Hepatocyte (in vitro differentiated cells): ENCODE measurements around the gene GK. TPM values are rescaled to one million over a fixed set of nuclear protein-coding genes. Genes with fewer than 3 reads are reported as not detected.
A peak's percentile ranks its signal among the peaks of the same experiment; 100 is the strongest.

ENCODE experiments used
- DNase-seq: peaks from one replicate; pipeline ENCODE4 v3.0.0-alpha.2; 2016; ENCODE audit warnings: low spot score
- H2AFZ ChIP-seq: fragments of 200-600 bp; sonication (generic); 2 replicates; pipeline ENCODE4 v1.6.0; 2016; ENCODE audit warnings: antibody characterized with exemption, mild to moderate bottlenecking
- H3K27ac ChIP-seq: fragments of 200-600 bp; sonication (generic); 2 replicates; pipeline ENCODE4 v1.5.1; 2016; ENCODE audit warnings: mild to moderate bottlenecking
- H3K27me3 ChIP-seq: fragments of 200-600 bp; sonication (generic); 2 replicates; pipeline ENCODE4 v1.6.1; 2016
- H3K36me3 ChIP-seq: fragments of 200-600 bp; sonication (generic); replicated peaks from 2 replicates; pipeline ENCODE4 v1.5.1; 2016; ENCODE audit warnings: low read depth; ENCODE audit not compliant: insufficient read depth
- H3K4me1 ChIP-seq: fragments of 200-600 bp; sonication (generic); 2 replicates; pipeline ENCODE4 v1.5.1; 2016; ENCODE audit warnings: mild to moderate bottlenecking, moderate library complexity; ENCODE audit not compliant: insufficient read depth
- H3K4me2 ChIP-seq: fragments of 200-600 bp; sonication (generic); 2 replicates; pipeline ENCODE4 v1.6.0; 2016
- H3K4me3 ChIP-seq: fragments of 200-600 bp; sonication (generic); 2 replicates; pipeline ENCODE4 v1.5.1; 2016; ENCODE audit warnings: mild to moderate bottlenecking
- H3K79me2 ChIP-seq: fragments of 200-600 bp; sonication (generic); 2 replicates; pipeline ENCODE4 v1.6.0; 2017; ENCODE audit warnings: mild to moderate bottlenecking
- H3K9me2 ChIP-seq: fragments of 200-600 bp; sonication (generic); replicated peaks from 2 replicates; pipeline ENCODE4 v1.6.0; 2017; ENCODE audit warnings: mild to moderate bottlenecking; ENCODE audit not compliant: insufficient read depth
- H3K9me3 ChIP-seq: fragments of 200-600 bp; sonication (generic); 2 replicates; pipeline ENCODE4 v1.5.1; 2016; ENCODE audit warnings: low read depth, mild to moderate bottlenecking
- H4K20me1 ChIP-seq: fragments of 200-600 bp; sonication (generic); 2 replicates; pipeline ENCODE4 v1.6.0; 2016; ENCODE audit warnings: mild to moderate bottlenecking; ENCODE audit not compliant: insufficient read depth, poor library complexity, severe bottlenecking
- EZH2 ChIP-seq: fragments of 200-600 bp; sonication (generic); IDR thresholded peaks from 2 replicates; pipeline ENCODE4 v1.6.1; 2016; ENCODE audit warnings: antibody characterized with exemption, mild to moderate bottlenecking, borderline replicate concordance
- EZH2phosphoT487 ChIP-seq: fragments of 200-600 bp; sonication (generic); IDR thresholded peaks from one replicate; pipeline ENCODE4 v1.6.1; 2018; ENCODE audit warnings: antibody characterized with exemption, mild to moderate bottlenecking, low read depth, moderate library complexity; ENCODE audit not compliant: unreplicated experiment, severe bottlenecking
- WGBS: methylation state at CpG from one replicate; pipeline ENCODE4 v1.1.6; 2016; ENCODE audit warnings: low lambda C conversion rate; ENCODE audit errors: missing lambda C conversion rate; 5-methylcytosine and 5-hydroxymethylcytosine counted together
- polyA plus RNA-seq: library from polyadenylated mRNA; unstranded; fragments of >200 nt; fragmentation: Nextera tagmentation; extraction: Ambion mirVana; gene quantifications from 2 replicates; pipeline ENCODE4 v1.2.1, GENCODE V29; 2016
- total RNA-seq: library from RNA; depleted of rRNA; stranded (reverse); fragments of >200 nt; gene quantifications from 2 replicates; pipeline ENCODE4 v1.2.3, GENCODE V29; 2014
- TF ChIP-seq, protein P1 (sequence below): fragments of 200-600 bp; sonication (generic); IDR thresholded peaks from 2 replicates; pipeline ENCODE4 v1.5.1; 2016; ENCODE audit warnings: antibody characterized with exemption, mild to moderate bottlenecking; ENCODE audit not compliant: poor library complexity

Gene GK
- total and polyA plus RNA-seq, 2 experiments from 2014 or later, result 18.5 to 30.3 TPM

DNA sequence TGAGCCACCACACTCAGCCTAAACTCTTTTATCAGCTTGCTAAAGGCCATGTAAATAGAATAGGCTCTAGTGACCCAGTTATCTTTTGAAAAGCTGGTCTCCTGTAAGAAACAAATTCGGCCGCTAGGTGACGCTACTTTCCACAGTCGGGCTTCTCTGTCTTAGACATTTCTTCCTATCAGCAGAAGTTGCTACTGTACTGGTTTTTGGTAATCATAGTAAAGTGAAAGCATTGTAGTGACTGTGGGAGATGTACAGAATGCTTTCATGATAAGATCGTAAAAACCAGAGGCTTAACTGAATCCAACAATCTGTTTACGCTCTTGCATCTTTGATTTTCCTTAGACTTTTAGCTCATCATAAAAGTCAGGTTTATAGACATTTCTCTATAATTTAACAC lies 82.6 kb downstream of the GK start:
- H3K27me3 ChIP-seq, result no peaks in the 10 kb centered on the region
- no peak for TF ChIP-seq EZH2
- no peak for TF ChIP-seq EZH2phosphoT487
- TF ChIP-seq, protein P1, sequence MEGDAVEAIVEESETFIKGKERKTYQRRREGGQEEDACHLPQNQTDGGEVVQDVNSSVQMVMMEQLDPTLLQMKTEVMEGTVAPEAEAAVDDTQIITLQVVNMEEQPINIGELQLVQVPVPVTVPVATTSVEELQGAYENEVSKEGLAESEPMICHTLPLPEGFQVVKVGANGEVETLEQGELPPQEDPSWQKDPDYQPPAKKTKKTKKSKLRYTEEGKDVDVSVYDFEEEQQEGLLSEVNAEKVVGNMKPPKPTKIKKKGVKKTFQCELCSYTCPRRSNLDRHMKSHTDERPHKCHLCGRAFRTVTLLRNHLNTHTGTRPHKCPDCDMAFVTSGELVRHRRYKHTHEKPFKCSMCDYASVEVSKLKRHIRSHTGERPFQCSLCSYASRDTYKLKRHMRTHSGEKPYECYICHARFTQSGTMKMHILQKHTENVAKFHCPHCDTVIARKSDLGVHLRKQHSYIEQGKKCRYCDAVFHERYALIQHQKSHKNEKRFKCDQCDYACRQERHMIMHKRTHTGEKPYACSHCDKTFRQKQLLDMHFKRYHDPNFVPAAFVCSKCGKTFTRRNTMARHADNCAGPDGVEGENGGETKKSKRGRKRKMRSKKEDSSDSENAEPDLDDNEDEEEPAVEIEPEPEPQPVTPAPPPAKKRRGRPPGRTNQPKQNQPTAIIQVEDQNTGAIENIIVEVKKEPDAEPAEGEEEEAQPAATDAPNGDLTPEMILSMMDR, result peak; percentile 56
- H3K4me1 ChIP-seq, result no peaks in the 10 kb centered on the region
- no peak overlapping the region for H3K4me2 ChIP-seq
- no peaks in the 10 kb centered on the region for H3K79me2 ChIP-seq
- WGBS, result 49% methylated on average over 6 of the region's 6 CpGs
- H3K27ac ChIP-seq, result no peak overlapping the region
- no peaks in the 10 kb centered on the region for H3K9me2 ChIP-seq
- no peaks in the 10 kb centered on the region for H3K36me3 ChIP-seq
- no peaks in the 10 kb centered on the region for H3K9me3 ChIP-seq
- no peaks in the 10 kb centered on the region for H4K20me1 ChIP-seq
- no peak overlapping the region for H2AFZ ChIP-seq
- H3K4me3 ChIP-seq, result no peak overlapping the region
- peak; percentile 63 for DNase-seq

DNA sequence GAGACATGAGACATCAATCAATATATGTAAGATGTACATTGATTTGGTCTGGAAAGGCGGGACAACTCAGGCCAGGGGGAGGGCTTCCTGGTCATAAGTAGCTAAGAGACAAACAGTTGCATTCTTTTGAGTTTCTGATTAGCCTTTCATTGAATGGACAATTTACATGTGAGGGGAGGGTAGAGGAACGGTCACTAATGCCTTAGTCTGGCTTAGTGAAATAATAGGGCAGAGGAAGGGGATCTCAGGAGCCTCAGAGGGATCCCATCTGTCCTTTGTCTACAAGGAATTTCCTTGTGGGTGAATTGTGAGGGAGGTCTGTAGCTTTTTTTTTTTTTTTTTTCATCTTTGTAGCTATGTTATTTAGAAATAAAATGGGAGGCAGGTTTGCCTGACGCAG lies 88.3 kb downstream of the GK start:
- WGBS, result 71% methylated on average over 3 of the region's 3 CpGs
- H4K20me1 ChIP-seq, result no peaks in the 10 kb centered on the region
- DNase-seq, result no peak

DNA sequence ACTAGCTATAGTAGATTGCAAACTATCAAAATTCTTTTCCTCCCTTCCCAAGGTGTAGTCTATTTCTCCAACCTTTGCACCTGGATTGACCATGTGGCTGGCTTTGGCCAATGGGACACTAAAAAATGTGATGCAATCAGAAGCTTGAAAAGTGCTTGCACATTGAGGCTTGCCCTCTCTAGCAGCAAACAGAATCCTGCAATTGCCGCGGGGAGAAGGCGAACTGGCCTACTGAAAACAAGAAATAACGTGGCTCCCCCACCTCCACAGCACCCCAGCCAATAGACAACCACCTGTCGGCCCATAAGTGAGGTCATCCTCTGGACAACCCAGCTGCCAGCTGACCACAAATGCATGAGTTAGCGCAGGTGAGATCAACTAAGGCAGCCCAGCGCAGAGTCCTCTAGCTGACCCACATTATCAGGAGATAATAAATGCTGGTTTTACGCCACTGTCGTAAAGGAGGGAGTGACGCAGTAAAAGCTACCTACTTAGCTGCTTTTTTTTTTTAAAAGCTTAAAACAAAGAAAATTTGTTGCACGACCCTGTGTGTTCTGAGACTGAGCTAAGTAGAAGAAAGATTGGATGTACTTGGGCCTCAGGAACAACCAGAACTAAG lies 95.2 kb downstream of the GK start:
- Histone ChIP-seq H3K4me2 (no peak overlapping the region), H2AFZ (no peak overlapping the region), H3K4me1 (no peaks in the 10 kb centered on the region), H4K20me1 (no peaks in the 10 kb centered on the region), H3K9me3 (no peaks in the 10 kb centered on the region), H3K27me3 (no peaks in the 10 kb centered on the region), H3K36me3 (no peaks in the 10 kb centered on the region), H3K4me3 (no peak overlapping the region), H3K9me2 (no peaks in the 10 kb centered on the region), H3K27ac (no peak overlapping the region), H3K79me2 (no peaks in the 10 kb centered on the region)
- DNase-seq, result no peak
- no peak for TF ChIP-seq EZH2phosphoT487
- TF ChIP-seq, protein P1, result no peak
- TF ChIP-seq EZH2, result no peak
- 83% methylated on average over 11 of the region's 11 CpGs for WGBS

More for the DNA sequence above, 88.3 kb downstream of the GK start:
- H3K79me2 ChIP-seq, result no peaks in the 10 kb centered on the region
- no peak for TF ChIP-seq EZH2
- TF ChIP-seq, protein P1, result no peak
- TF ChIP-seq EZH2phosphoT487, result no peak
- H3K4me2 ChIP-seq, result no peak overlapping the region
- H2AFZ ChIP-seq, result no peak overlapping the region
- no peaks in the 10 kb centered on the region for H3K4me1 ChIP-seq
- H3K27me3 ChIP-seq, result no peaks in the 10 kb centered on the region
- H3K36me3 ChIP-seq, result no peaks in the 10 kb centered on the region
- no peaks in the 10 kb centered on the region for H3K9me3 ChIP-seq
- H3K4me3 ChIP-seq, result no peak overlapping the region
- no peak overlapping the region for H3K27ac ChIP-seq
- H3K9me2 ChIP-seq, result no peaks in the 10 kb centered on the region
